Right cardiac atrium (tissue), 5 donors: ENCODE results near the gene NGRN. TPM values are rescaled to one million over a fixed set of nuclear protein-coding genes. Genes with fewer than 3 reads are reported as not detected.
"Not testable (repeated sequence)": the region's sequence is repeated elsewhere in the genome, so short reads cannot be mapped to it uniquely, and the experiment has no call there.

Experiments
- ATAC-seq, 2 donors: fragments of 200-7000 bp; cut with Tn5 transposase; one replicate each; pipeline versions ENCODE4 v1.8.0 to v1.9.1; 2020; ENCODE audit warnings: moderate library complexity in 2 of 2, mild to moderate bottlenecking in 1 of 2
- DNase-seq, 3 donors: peaks; one replicate each; pipeline ENCODE4 v3.0.0-alpha.2; 2020
- H3K27ac ChIP-seq: one replicate; pipeline ENCODE4 v1.5.1; 2013; ENCODE audit warnings: mild to moderate bottlenecking, low read length, control low read depth, moderate library complexity
- H3K27me3 ChIP-seq: one replicate; pipeline ENCODE4 v1.6.1; 2013; ENCODE audit not compliant: control insufficient read depth, insufficient read depth
- H3K4me1 ChIP-seq: one replicate; pipeline ENCODE4 v1.6.1; 2013; ENCODE audit warnings: low read length; ENCODE audit not compliant: control insufficient read depth, insufficient read depth
- H3K4me3 ChIP-seq: one replicate; pipeline ENCODE4 v1.5.1; 2013; ENCODE audit warnings: low read length, control low read depth
- H3K9me3 ChIP-seq: one replicate; pipeline ENCODE4 v1.6.1; 2013; ENCODE audit warnings: low read length; ENCODE audit not compliant: control insufficient read depth
- WGBS: extraction: QIAGEN DNeasy Blood & Tissue Kit; methylation state at CpG from one replicate; pipeline ENCODE4 v1.1.7; 2013; 5-methylcytosine and 5-hydroxymethylcytosine counted together
- intact Hi-C, 4 donors: fragments of 100-400 bp; cut with DNase I; formaldehyde crosslinking; loops; one replicate each; pipeline versions ENCODE4 v1.11.0 to v1.14.0; 2022 to 2023
- polyA plus RNA-seq: library from polyadenylated mRNA; stranded (reverse); fragments of 200-250 nt; gene quantifications from one replicate; pipeline ENCODE4 v1.2.3, GENCODE V29; 2013
- total RNA-seq, 4 donors: library from RNA; stranded (reverse); fragmentation: NEBNext Ultra II Directional; extraction: Animal tissue kit (Norgen Biotek cat#: 25700); gene quantifications; one replicate each; pipeline ENCODE4 v1.2.1, GENCODE V29; 2021
- donor health status: healthy with polysubstance abuse.
- donor health status: DM: no; HTN: yes; CAD: no.
- donor health status: DM: no; HTN: no; CAD: no.
- donor health status: DM: no; HTN: yes; CAD: no; lungs with severe emphysema.
- donor health status: DM: yes; HTN: yes; CAD: no.

The NGRN gene
- total and polyA plus RNA-seq, 5 donors: 135 to 163 (median 155) TPM

DNA sequence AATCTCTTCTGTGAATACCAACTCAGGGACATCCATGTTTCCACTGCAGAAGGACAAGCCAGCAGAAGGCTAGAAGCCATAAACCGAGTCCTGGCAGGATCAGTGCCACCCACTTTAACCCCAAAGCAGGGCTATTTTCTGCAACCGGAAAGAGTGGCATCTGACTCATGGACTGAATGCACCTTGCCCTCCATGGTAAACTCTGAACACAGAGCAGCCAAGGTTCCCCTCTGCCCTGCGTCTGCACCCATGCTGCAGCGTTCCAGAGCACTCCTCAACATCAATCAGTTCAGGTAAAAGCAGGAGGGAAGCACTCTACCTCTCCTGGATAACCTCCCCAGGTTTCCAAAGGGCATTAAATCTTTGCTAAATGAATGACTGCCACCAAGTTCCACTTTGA is 801 bp upstream of the NGRN start:
- ATAC-seq (no peak), DNase-seq (no peak)
- peak overlapping the region; percentile 75 for H3K4me3 ChIP-seq
- no peaks in the 10 kb centered on the region for H3K27me3 ChIP-seq
- H3K4me1 ChIP-seq: peaks cover 9% of the 10 kb centered on the region
- 45% methylated on average over 4 of the region's 4 CpGs for WGBS
- H3K27ac ChIP-seq: peak overlapping the region; percentile 81
- no peaks in the 10 kb centered on the region for H3K9me3 ChIP-seq
- intact Hi-C loops: no loop called here

DNA sequence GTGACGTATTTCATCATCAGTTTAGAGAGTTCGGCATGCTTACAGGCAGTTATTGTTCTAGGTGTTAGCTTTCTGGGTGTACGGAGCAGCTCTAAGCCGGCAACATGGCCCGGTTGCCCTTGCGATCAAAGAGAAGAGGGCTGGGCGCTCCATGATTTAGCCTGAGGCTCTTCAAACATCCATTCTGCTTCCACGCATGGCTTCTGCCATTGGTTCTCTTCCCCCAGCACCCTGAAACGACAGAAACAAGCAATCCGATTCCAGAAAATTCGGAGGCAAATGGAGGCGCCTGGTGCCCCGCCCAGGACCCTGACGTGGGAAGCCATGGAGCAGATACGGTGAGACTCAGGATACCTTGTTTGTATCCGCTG is 574 bp downstream of the NGRN start:
- H3K27ac ChIP-seq: peak overlapping the region; percentile 81
- ATAC-seq (peak; percentile 44 to 54), DNase-seq (peak; percentile 41 to 78 (median 71))
- H3K9me3 ChIP-seq: no peaks in the 10 kb centered on the region
- no peaks in the 10 kb centered on the region for H3K27me3 ChIP-seq
- intact Hi-C loops: no loop called here
- H3K4me3 ChIP-seq: peak overlapping the region; percentile 75
- peaks cover 9% of the 10 kb centered on the region for H3K4me1 ChIP-seq
- under 1% methylated on average over 16 of the region's 16 CpGs for WGBS

DNA sequence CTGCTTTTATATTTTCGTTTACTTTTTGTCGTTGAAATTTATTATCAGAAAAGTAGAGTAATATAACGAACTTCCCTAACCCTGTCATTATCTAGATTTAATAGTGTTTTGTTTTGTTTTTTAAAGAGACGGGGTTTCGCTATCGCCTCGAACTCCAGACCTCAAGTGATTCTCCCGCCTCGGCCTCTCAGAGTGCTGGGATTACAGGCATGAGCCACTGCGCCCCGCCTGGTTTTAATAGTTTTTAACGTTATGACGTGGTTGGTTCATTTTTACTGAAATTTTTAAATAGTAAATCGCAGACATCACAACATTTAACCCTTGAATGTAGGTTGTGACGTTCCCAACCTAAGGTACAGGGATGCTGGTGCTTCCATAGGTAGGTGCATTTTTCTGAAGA is 1.0 kb downstream of the NGRN start:
- H3K27me3 ChIP-seq: no peaks in the 10 kb centered on the region
- peak overlapping the region; percentile 81 for H3K27ac ChIP-seq
- H3K9me3 ChIP-seq: no peaks in the 10 kb centered on the region
- WGBS: 9% methylated on average over 15 of the region's 15 CpGs
- no peak for ATAC-seq
- DNase-seq: no peak
- peak overlapping the region; percentile 75 for H3K4me3 ChIP-seq
- peaks cover 11% of the 10 kb centered on the region for H3K4me1 ChIP-seq
- intact Hi-C loops: no loop called here

GRCh38 chr15:90268415-90268814 is 2.9 kb downstream of the NGRN start:
- no peaks in the 10 kb centered on the region for H3K9me3 ChIP-seq
- no peaks in the 10 kb centered on the region for H3K27me3 ChIP-seq
- H3K27ac ChIP-seq: no peak overlapping the region
- peaks cover 12% of the 10 kb centered on the region for H3K4me1 ChIP-seq
- ATAC-seq: no peak
- WGBS: 70% methylated on average over 1 of the region's 1 CpG
- intact Hi-C loops: no loop called here
- no peak overlapping the region for H3K4me3 ChIP-seq
- DNase-seq: no peak

DNA sequence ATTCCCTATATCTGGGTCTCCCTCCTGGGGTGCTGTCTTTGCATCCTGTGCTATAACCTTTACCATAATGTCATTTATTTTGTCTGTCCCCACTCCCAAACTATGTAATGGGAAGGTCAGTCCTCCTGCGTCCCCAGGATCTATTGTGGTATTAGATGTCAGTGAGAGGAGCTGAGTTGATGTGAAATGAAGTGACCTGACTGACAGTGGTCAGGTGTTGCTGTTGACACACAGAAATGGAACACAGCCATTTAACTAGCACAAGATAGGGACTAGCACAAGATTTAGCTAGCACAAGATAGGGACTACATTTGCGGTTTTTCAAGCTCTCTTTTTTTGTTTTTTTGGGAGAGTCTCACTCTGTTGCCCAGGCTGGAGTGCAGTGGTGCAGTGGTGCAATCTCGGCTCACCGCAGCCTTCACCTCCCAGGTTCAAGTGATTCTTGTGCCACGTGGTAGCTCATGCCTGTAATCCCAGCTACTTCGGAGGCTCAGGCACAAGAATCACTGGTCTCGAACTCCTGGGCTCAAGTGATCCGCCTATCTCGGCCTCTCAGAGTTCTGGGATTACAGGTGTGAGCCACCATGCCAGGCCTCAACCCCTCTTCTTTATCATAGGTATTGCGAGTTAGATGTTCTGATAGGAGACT is 5.2 kb downstream of the NGRN start:
- Histone ChIP-seq H3K27ac (peak overlapping the region; percentile 0), H3K4me3 (no peak overlapping the region), H3K9me3 (no peaks in the 10 kb centered on the region), H3K27me3 (no peaks in the 10 kb centered on the region), H3K4me1 (peaks cover 8% of the 10 kb centered on the region)
- intact Hi-C loops: no loop called here
- DNase-seq: no peak
- no peak for ATAC-seq
- 73% methylated on average over 10 of the region's 10 CpGs for WGBS

DNA sequence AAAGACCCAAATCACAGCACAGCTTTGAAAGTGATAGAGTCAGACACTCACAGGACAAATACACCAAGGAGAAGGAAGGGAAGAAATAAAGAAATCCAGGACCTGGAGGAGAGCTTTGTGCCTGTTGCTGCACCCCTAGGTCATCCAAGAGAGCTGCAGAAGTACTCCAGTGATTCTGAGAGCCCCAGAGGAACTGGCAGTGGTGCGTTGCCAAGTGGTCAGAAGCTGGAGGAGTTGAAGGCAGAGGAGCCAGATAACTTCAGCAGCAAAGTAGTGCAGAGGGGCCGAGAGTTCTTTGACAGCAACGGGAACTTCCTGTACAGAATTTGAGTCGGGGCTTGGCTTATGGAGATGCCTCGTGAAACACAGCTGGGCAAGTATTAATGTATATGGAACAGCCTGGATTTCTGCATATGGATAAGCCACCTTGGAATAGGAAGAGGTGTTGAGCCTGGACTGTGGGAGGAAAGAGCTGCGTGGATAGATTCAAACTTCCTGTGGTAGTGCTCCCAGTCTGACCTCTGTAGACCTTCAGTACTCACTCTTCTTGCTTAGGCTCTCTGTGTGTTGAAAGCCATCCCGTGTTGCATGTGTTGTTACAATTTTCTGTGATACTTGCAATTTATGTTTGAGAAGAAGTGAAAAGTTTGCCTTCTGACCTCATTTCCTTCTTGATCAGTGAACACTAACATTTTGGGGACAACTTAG is 6.1 kb downstream of the NGRN start:
- WGBS: 27% methylated on average over 7 of the region's 7 CpGs
- DNase-seq: peak in 1 of 3 donors; percentile 61
- no peaks in the 10 kb centered on the region for H3K27me3 ChIP-seq
- peak; percentile 38 to 58 for ATAC-seq
- no peak overlapping the region for H3K4me3 ChIP-seq
- no peaks in the 10 kb centered on the region for H3K9me3 ChIP-seq
- intact Hi-C loops: no loop called here
- H3K4me1 ChIP-seq: peaks cover 8% of the 10 kb centered on the region
- H3K27ac ChIP-seq: peak overlapping the region; percentile 43

DNA sequence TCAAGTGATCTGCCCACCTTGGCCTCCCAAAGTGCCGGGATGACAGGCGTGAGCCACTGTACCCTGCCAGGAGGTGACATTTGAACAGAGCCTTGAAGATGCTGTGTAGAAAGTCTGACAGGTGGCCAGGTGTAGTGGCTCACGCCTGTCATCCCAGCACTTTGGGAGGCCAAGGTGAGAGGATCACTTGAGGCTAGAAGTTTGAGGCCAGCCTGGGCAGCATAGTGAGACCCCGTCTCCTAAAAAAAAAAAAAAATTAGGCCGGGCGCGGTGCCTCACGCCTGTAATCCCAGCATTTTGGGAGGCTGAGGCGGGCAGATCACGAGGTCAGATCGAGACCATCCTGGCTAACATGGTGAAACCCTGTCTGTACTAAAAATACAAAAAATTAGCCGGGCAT is 13.0 kb downstream of the NGRN start:
- H3K4me3 ChIP-seq, H3K27ac ChIP-seq, DNase-seq, H3K4me1 ChIP-seq, H3K9me3 ChIP-seq, intact Hi-C loops, H3K27me3 ChIP-seq, ATAC-seq: not testable (repeated sequence)
- 97% methylated on average over 12 of the region's 12 CpGs for WGBS

DNA sequence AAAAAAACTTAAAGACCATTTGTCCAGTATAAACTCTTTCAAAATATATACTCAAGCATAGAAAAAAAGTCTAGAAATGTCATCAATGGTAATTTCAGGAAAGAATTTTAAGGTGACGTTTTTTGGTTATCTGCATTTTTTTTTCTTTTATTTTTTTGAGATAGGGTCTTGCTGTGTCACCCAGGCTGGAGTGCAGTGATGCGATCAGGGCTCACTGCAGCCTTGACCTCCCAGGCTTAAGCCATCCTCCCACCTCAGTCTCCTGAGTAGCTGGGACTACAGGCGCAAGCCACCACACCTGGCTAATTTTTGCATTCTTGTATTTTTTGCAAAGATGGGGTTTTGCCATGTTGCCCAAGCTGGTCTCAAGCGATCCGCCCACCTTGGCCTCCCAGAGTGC is 15.3 kb downstream of the NGRN start:
- WGBS: 92% methylated on average over 5 of the region's 5 CpGs
- intact Hi-C loops, ATAC-seq, H3K27me3 ChIP-seq, H3K9me3 ChIP-seq, H3K27ac ChIP-seq, DNase-seq, H3K4me1 ChIP-seq, H3K4me3 ChIP-seq: not testable (repeated sequence)

DNA sequence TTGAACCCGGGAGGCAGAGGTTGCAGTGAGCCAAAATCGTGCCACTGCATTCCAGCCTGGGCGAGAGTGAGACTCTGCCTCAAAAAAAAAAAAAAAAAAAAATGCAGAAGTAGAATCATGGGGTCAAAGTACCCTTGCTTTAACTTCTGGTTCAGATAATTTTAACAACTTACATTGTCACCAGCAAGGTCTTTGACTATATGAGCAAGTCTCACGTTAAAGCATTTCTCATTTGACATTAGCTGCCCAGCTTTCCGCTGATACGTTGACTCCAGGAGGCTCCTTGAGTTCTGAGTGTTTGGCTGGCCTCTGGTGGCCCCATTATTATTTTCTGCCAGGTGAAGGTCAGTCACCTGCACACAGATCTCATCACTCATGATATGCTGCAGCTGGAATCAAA is 16.2 kb downstream of the NGRN start:
- not testable (repeated sequence) for H3K27ac ChIP-seq
- 57% methylated on average over 6 of the region's 6 CpGs for WGBS

DNA sequence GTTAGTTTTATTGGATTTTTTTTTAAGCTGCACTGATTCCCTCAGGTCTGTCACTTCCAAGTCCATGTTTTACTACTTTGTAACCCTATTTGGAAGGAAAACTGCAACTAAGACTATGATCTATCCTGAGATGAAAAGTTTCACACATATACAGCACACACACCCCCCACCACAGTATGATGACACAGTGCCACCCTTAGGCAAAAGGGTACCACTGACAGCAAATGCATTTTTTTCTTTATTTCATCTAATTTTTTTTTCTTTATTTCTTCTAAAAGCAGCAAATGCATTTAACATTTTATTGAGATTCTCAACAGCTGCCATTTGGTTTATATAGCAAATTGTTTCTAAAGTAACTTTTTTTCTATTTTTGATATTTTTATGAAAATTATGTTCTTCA is 21.2 kb downstream of the NGRN start:
- intact Hi-C loops: no loop called here
- no peaks in the 10 kb centered on the region for H3K4me1 ChIP-seq
- DNase-seq (no peak), ATAC-seq (no peak)
- no peaks in the 10 kb centered on the region for H3K27me3 ChIP-seq
- H3K4me3 ChIP-seq: no peak overlapping the region
- H3K9me3 ChIP-seq: no peaks in the 10 kb centered on the region
- H3K27ac ChIP-seq: no peak overlapping the region

More for the DNA sequence above, 16.2 kb downstream of the NGRN start:
- DNase-seq, ATAC-seq, H3K27me3 ChIP-seq, intact Hi-C loops, H3K9me3 ChIP-seq, H3K4me3 ChIP-seq, H3K4me1 ChIP-seq: not testable (repeated sequence)

DNA sequence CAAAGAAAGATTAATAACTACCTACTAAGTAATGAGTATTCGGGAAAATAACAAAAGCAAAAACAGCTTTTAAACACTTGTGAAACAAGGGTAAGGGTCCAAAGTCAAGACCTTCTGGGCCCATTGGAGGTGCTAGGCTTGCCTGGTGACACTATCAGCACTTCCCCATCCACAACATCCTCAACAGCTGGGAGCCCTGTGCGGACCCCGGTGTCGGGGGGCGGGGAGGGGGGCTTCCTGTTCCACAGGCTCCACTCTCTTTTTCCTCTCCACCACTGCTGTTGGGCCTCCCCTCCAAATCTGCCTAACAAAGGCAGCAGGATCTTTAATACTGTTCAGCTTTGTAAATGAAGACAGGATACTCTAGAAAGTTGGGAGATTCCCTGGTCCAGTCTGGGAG is 21.6 kb downstream of the NGRN start:
- H3K27me3 ChIP-seq: no peaks in the 10 kb centered on the region
- H3K4me3 ChIP-seq: no peak overlapping the region
- 33% methylated on average over 5 of the region's 5 CpGs for WGBS
- H3K27ac ChIP-seq: no peak overlapping the region
- DNase-seq: peak in 1 of 3 donors; percentile 37
- intact Hi-C loops: no loop called here
- no peaks in the 10 kb centered on the region for H3K9me3 ChIP-seq
- ATAC-seq: no peak
- no peaks in the 10 kb centered on the region for H3K4me1 ChIP-seq
